Naive thymus-derived CD4-positive, alpha-beta T cell (primary cell): ENCODE measurements around the gene ABCF1. TPM values are rescaled to one million over a fixed set of nuclear protein-coding genes. Genes with fewer than 3 reads are reported as not detected.
A peak's percentile ranks its signal among the peaks of the same experiment; 100 is the strongest.

Experiments used
- ATAC-seq: fragments of 150-1000 bp; cut with Tn5 transposase; 2 replicates; pipeline ENCODE4 v1.10.0; 2021; ENCODE audit warnings: mild to moderate bottlenecking, moderate library complexity
- CTCF ChIA-PET: fragments of 350-600 bp; sonication (Branson Sonifier 250); formaldehyde crosslinking; loops from one replicate; lab custom pipeline; 2021; ENCODE audit warnings: antibody characterized with exemption; lab: Charles Lee
- POLR2A ChIA-PET: fragments of 350-600 bp; sonication (Branson Sonifier 250); formaldehyde crosslinking; loops from one replicate; lab custom pipeline; 2021; ENCODE audit warnings: antibody characterized with exemption, inconsistent platforms; lab: Charles Lee
- DNase-seq, 9 donors: peaks; one replicate each; pipeline versions ENCODE4 v3.0.0 to v3.0.0-alpha.2; 2020 to 2022; ENCODE audit warnings: mixed read lengths in 1 of 9
- H3K27ac ChIP-seq: one replicate; pipeline ENCODE4 v1.7.0; 2013; ENCODE audit warnings: mild to moderate bottlenecking, low read depth, low read length, moderate library complexity
- H3K27me3 ChIP-seq, 2 donors: one replicate each; pipeline ENCODE4 v1.7.0; 2013; ENCODE audit warnings: low read length in 2 of 2, mild to moderate bottlenecking in 2 of 2, moderate library complexity in 2 of 2; ENCODE audit not compliant: control insufficient read depth in 2 of 2, insufficient read depth in 2 of 2
- H3K36me3 ChIP-seq, 3 experiments: 1 replicate in 2 of 3; 2 replicates in 1 of 3; pipeline ENCODE4 v1.7.0; 2013; ENCODE audit warnings: low read length in 3 of 3, mild to moderate bottlenecking in 3 of 3, moderate library complexity in 1 of 3; ENCODE audit not compliant: insufficient read depth in 3 of 3, control insufficient read depth in 2 of 3
- H3K4me1 ChIP-seq, 2 donors: one replicate each; pipeline ENCODE4 v1.7.0; 2013; ENCODE audit warnings: low read length in 2 of 2, mild to moderate bottlenecking in 2 of 2, moderate library complexity in 1 of 2; ENCODE audit not compliant: control insufficient read depth in 2 of 2, insufficient read depth in 2 of 2
- H3K4me3 ChIP-seq: 2 replicates; pipeline ENCODE4 v1.7.0; 2013; ENCODE audit warnings: mild to moderate bottlenecking, low read length
- H3K9me3 ChIP-seq, 3 experiments: 1 replicate in 2 of 3; 2 replicates in 1 of 3; pipeline ENCODE4 v1.7.0; 2013; ENCODE audit warnings: low read length in 3 of 3; ENCODE audit not compliant: control insufficient read depth in 2 of 3
- H3K27ac Mint-ChIP-seq, 9 donors: one replicate each; pipeline ENCODE4 v1.8.0; 2020 to 2022; ENCODE audit warnings: mixed read lengths in 9 of 9, mild to moderate bottlenecking in 8 of 9, moderate library complexity in 5 of 9, inconsistent platforms in 2 of 9
- H3K27me3 Mint-ChIP-seq, 5 donors: one replicate each; pipeline ENCODE4 v1.8.0; 2021 to 2022; ENCODE audit warnings: mixed read lengths in 5 of 5, mild to moderate bottlenecking in 1 of 5
- H3K36me3 Mint-ChIP-seq, 5 donors: one replicate each; pipeline ENCODE4 v1.8.0; 2020 to 2022; ENCODE audit warnings: mixed read lengths in 5 of 5, mild to moderate bottlenecking in 3 of 5, inconsistent platforms in 1 of 5
- H3K4me1 Mint-ChIP-seq, 7 donors: one replicate each; pipeline ENCODE4 v1.8.0; 2020 to 2022; ENCODE audit warnings: mixed read lengths in 7 of 7, mild to moderate bottlenecking in 3 of 7, inconsistent platforms in 1 of 7
- H3K4me3 Mint-ChIP-seq, 10 donors: one replicate each; pipeline ENCODE4 v1.8.0; 2020 to 2022; ENCODE audit warnings: mild to moderate bottlenecking in 10 of 10, mixed read lengths in 10 of 10, moderate library complexity in 6 of 10, inconsistent platforms in 2 of 10
- H3K9me3 Mint-ChIP-seq, 11 donors: one replicate each; pipeline ENCODE4 v1.8.0; 2020 to 2022; ENCODE audit warnings: mixed read lengths in 11 of 11, mild to moderate bottlenecking in 4 of 11, inconsistent platforms in 1 of 11, moderate library complexity in 1 of 11
- intact Hi-C, 2 donors: fragments of 100-400 bp; cut with micrococcal nuclease; formaldehyde crosslinking; loops; one replicate each; pipeline ENCODE4 v1.15.1; 2023
- polyA plus RNA-seq, 2 donors: library from polyadenylated mRNA; unstranded; fragments of 300-500 nt; fragmentation: Illumina TruSeq; gene quantifications; one replicate each; pipeline ENCODE4 v1.2.3, GENCODE V29; 2021
- total RNA-seq, 6 experiments: library from RNA in 5 of 6; stranded (reverse) in 5 of 6; gene quantifications; 1 replicate in 5 of 6; 2 replicates in 1 of 6; pipeline ENCODE4 v1.2.3 and lab custom pipeline; 2021 to 2026

The ABCF1 gene
- total and polyA plus RNA-seq, 7 experiments from 2014 or later: 25.2 to 116 (median 73.8) TPM

DNA sequence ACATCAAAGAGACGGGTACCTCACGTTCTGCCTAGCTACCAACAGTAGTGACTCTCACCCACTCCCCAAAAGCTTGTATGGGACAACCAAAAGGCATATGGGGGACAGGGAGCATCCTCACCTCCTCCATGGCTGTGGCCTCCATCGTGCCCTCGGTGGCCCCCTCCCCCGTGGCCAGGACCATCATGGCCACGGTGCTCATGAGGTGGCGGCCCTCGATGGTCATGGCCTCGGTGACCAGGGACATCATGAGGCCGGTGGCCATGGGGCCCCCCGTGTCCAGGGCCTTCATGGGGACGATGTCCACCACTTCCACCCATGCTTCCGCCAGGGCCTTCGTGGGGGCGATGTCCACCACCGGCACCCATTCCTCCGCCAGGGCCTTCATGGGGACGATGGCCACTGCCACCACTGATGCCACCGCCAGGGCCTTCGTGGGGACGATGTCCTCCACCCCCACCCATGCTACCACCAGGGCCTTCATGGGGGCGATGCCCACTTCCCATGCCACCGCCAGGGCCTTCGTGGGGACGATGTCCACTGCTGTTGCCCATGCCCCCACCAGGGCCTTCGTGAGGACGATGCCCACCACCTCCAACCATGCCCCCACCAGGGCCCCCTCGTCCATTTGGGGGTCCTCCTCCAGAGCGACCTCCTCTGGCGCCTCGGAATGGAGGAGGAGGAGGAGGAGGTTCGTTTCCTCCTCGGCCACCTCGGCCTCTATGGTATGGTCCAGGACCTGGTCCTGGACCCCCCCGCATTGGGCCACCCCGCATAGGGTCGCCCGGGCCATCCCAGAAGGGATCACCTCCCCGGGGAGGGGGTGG is 30.8 kb downstream of the ABCF1 start:
- ATAC-seq: no peak
- H3K4me3 Mint-ChIP-seq: no peak overlapping the region

DNA sequence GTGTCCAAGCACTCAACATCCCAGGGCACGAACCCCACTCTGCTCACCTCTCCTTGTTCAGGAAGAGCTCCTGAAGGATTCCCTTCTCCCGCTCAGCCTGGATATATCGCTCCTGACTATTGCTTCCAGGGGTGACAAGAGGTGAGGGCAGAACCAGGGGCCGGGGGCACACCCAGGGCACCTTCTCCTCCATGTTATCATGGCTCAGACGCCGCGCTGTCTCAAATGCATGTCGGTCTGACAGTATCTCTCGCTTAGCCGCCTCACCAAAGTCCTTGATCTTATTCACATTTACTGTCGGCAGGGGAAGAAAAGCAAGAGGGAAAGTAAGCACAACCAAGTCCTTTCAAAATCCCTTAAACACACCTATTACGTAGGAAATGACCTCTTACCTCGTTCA is 32.7 kb downstream of the ABCF1 start:
- Histone ChIP-seq H3K27me3 (no peaks in the 10 kb centered on the region), H3K9me3 (no peaks in the 10 kb centered on the region), H3K4me1 (peaks cover 0 to 5% of the 10 kb centered on the region in 2 donors), H3K27ac (no peak overlapping the region), H3K4me3 (no peak overlapping the region), H3K36me3 (peaks cover 53 to 83% (median 58%) of the 10 kb centered on the region in 3 experiments)
- ChIA-PET POLR2A (interaction anchor here (1.0 to 11.1 kb wide), 3 partner anchors 10 to 33 kb away, joined by 3 to 189 read pairs (median 14); partner anchors contain the start of genes ABCF1, MRPS18B and PPP1R10), CTCF (interaction anchor here (0.5 to 1.6 kb wide), 4 partner anchors 63 to 121 kb away, joined by 3 to 6 read pairs (median 4); no protein-coding TSS in a partner anchor)
- Mint-ChIP-seq H3K4me3 (no peak overlapping the region), H3K4me1 (peaks cover 22 to 51% (median 37%) of the 10 kb centered on the region in 7 donors), H3K27ac (peak overlapping the region in 7 of 9 donors; percentile 8 to 68 (median 60)), H3K27me3 (no peaks in the 10 kb centered on the region), H3K9me3 (no peaks in the 10 kb centered on the region), H3K36me3 (peaks cover 33 to 61% (median 45%) of the 10 kb centered on the region in 5 donors)
- intact Hi-C loops: no loop called here
- no peak for ATAC-seq
- no peak for DNase-seq

More for the DNA sequence above, 30.8 kb downstream of the ABCF1 start:
- Histone ChIP-seq H3K36me3 (peaks cover 46 to 68% (median 49%) of the 10 kb centered on the region in 3 experiments), H3K4me3 (no peak overlapping the region), H3K9me3 (no peaks in the 10 kb centered on the region), H3K4me1 (peaks cover 2 to 5% of the 10 kb centered on the region in 2 donors), H3K27me3 (no peaks in the 10 kb centered on the region), H3K27ac (peak overlapping the region; percentile 47)
- CTCF ChIA-PET: interaction anchor here (0.7 to 2.0 kb wide), 4 partner anchors 9 to 1364 kb away, joined by 3 to 13 read pairs (median 4); no protein-coding TSS in a partner anchor
- Mint-ChIP-seq H3K36me3 (peaks cover 26 to 49% (median 38%) of the 10 kb centered on the region in 5 donors), H3K27ac (peak overlapping the region in 5 of 9 donors; percentile 32 to 85 (median 79)), H3K9me3 (no peaks in the 10 kb centered on the region), H3K27me3 (no peaks in the 10 kb centered on the region), H3K4me1 (peaks cover 19 to 46% (median 30%) of the 10 kb centered on the region in 7 donors)
- intact Hi-C loops: loop anchor here in 1 of 2 donors (2.0 kb wide), 1 partner anchor 13 kb away; no protein-coding TSS in a partner anchor
- POLR2A ChIA-PET: interaction anchor here (0.6 to 11.1 kb wide), 5 partner anchors 8 to 117 kb away, joined by 3 to 189 read pairs (median 3); no protein-coding TSS in a partner anchor
- no peak for DNase-seq

- peaks cover 0 to 3% (median 0%) of the 10 kb centered on the region in 11 donors for H3K9me3 Mint-ChIP-seq
- no peak for DNase-seq
- H3K4me1 Mint-ChIP-seq: peaks cover 42 to 86% (median 76%) of the 10 kb centered on the region in 7 donors
- intact Hi-C loops: loop anchor here in 1 of 2 donors (10.0 kb wide), 1 partner anchor 275 kb away; the partner anchor contains the start of gene DDR1
- Histone ChIP-seq H3K4me1 (peaks cover 20 to 36% of the 10 kb centered on the region in 2 donors), H3K27me3 (no peaks in the 10 kb centered on the region), H3K27ac (peak overlapping the region; percentile 60), H3K36me3 (peaks cover 26 to 36% (median 29%) of the 10 kb centered on the region in 3 experiments), H3K9me3 (no peaks in the 10 kb centered on the region), H3K4me3 (no peak overlapping the region)
- CTCF ChIA-PET: interaction anchor here (0.7 to 1.4 kb wide), 6 partner anchors 9 to 120 kb away, joined by 3 to 9 read pairs (median 4); no protein-coding TSS in a partner anchor
- H3K36me3 Mint-ChIP-seq: peaks cover 19 to 50% (median 32%) of the 10 kb centered on the region in 5 donors
- ATAC-seq: no peak
- no peaks in the 10 kb centered on the region for H3K27me3 Mint-ChIP-seq
- H3K4me3 Mint-ChIP-seq: peak overlapping the region in 1 of 10 donors; percentile 23
- POLR2A ChIA-PET: interaction anchor here (0.5 to 2.1 kb wide), 17 partner anchors 9 to 122 kb away, joined by 3 to 16 read pairs (median 5); partner anchors contain the start of gene ABCF1
- H3K27ac Mint-ChIP-seq: peak overlapping the region; percentile 16 to 100 (median 87)
These were observed 38.8 kb downstream of the ABCF1 start for GRCh38 chr6:30610065-30610464.

DNA sequence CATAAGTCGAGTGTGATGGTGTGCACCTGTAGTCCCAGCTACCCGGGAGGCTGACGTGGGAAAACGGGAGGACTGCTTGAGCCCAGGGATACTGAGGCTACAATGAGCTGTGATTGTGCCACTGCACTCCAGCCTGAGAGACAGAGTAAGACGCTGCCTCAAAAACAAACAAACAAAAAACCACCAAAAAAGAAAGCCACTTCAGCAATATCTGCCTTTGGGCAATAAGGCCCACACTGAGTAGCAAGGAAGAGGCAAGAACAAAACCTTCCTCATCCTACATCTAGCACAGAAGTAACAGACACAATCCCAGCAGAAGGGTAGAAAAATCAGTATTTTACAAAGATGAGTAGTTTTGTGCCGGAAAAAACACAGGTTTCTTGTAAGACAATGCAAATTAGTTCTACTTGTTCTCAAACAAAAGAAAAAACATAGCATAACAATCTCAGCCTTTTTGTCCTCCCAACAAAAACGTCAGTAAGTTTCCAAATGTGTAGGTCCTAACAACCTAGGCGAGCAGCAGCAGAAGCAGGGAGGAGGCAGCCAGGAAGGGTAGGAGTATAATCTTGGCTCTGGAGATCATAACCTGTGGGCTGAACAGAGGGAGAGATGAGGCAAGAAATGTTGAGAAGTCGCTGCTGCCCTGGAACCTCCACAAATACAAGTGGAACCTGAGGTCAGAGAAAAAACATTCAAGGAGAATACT is 40.1 kb downstream of the ABCF1 start:
- POLR2A ChIA-PET: interaction anchor here (0.6 to 4.8 kb wide), 18 partner anchors 10 to 263 kb away, joined by 3 to 97 read pairs (median 5); partner anchors contain the start of gene ABCF1

GRCh38 chr6:30611856-30612194 is 40.6 kb downstream of the ABCF1 start:
- Histone ChIP-seq H3K27me3 (no peaks in the 10 kb centered on the region), H3K4me1 (peaks cover 20 to 36% of the 10 kb centered on the region in 2 donors), H3K36me3 (peaks cover 18 to 37% (median 21%) of the 10 kb centered on the region in 3 experiments), H3K9me3 (no peaks in the 10 kb centered on the region), H3K27ac (peak overlapping the region; percentile 93), H3K4me3 (no peak overlapping the region)
- intact Hi-C loops: loop anchor here in 1 of 2 donors (10.0 kb wide), 1 partner anchor 273 kb away; the partner anchor contains the start of gene DDR1
- Mint-ChIP-seq H3K27ac (peak overlapping the region in 8 of 9 donors; percentile 76 to 100 (median 87)), H3K36me3 (peaks cover 21 to 52% (median 38%) of the 10 kb centered on the region in 5 donors), H3K4me3 (peak overlapping the region in 2 of 10 donors; percentile 11 to 14), H3K4me1 (peaks cover 42 to 74% (median 68%) of the 10 kb centered on the region in 7 donors), H3K27me3 (peaks cover 0 to 4% (median 0%) of the 10 kb centered on the region in 5 donors), H3K9me3 (peaks cover 0 to 17% (median 0%) of the 10 kb centered on the region in 11 donors)
- ChIA-PET POLR2A (interaction anchor here (0.6 to 4.8 kb wide), 8 partner anchors 10 to 143 kb away, joined by 3 to 189 read pairs (median 28); partner anchors contain the start of genes GNL1, PRR3 and TUBB), CTCF (interaction anchor here (1.3 to 2.3 kb wide), 3 partner anchors 61 to 129 kb away, joined by 4 to 15 read pairs (median 11); partner anchors contain the start of gene DHX16)
- ATAC-seq: no peak
- no peak for DNase-seq

More for the DNA sequence above, 40.1 kb downstream of the ABCF1 start:
- Mint-ChIP-seq H3K27me3 (peaks cover 0 to 3% (median 0%) of the 10 kb centered on the region in 5 donors), H3K4me1 (peaks cover 42 to 79% (median 73%) of the 10 kb centered on the region in 7 donors), H3K36me3 (peaks cover 24 to 53% (median 35%) of the 10 kb centered on the region in 5 donors), H3K27ac (peak overlapping the region in 8 of 9 donors; percentile 76 to 100 (median 89)), H3K4me3 (peak overlapping the region in 1 of 10 donors; percentile 14), H3K9me3 (peaks cover 0 to 12% (median 0%) of the 10 kb centered on the region in 11 donors)
- no peaks in the 10 kb centered on the region for H3K27me3 ChIP-seq
- CTCF ChIA-PET: interaction anchor here (0.7 to 1.4 kb wide), 6 partner anchors 10 to 119 kb away, joined by 3 to 9 read pairs (median 4); no protein-coding TSS in a partner anchor
- intact Hi-C loops: loop anchor here in 1 of 2 donors (10.0 kb wide), 1 partner anchor 273 kb away; the partner anchor contains the start of gene DDR1
- DNase-seq (no peak), ATAC-seq (no peak)
- peaks cover 20 to 36% of the 10 kb centered on the region in 2 donors for H3K4me1 ChIP-seq
- no peak overlapping the region for H3K4me3 ChIP-seq
- H3K36me3 ChIP-seq: peaks cover 18 to 37% (median 21%) of the 10 kb centered on the region in 3 experiments
- H3K27ac ChIP-seq: peak overlapping the region; percentile 93
- H3K9me3 ChIP-seq: no peaks in the 10 kb centered on the region
